Measurements from ENCODE around the gene VPS29.
A peak's percentile ranks its signal among the peaks of the same experiment; 100 is the strongest.
"Not testable (repeated sequence)": the region's sequence is repeated elsewhere in the genome, so short reads cannot be mapped to it uniquely, and the experiment has no call there.

Gene VPS29

DNA sequence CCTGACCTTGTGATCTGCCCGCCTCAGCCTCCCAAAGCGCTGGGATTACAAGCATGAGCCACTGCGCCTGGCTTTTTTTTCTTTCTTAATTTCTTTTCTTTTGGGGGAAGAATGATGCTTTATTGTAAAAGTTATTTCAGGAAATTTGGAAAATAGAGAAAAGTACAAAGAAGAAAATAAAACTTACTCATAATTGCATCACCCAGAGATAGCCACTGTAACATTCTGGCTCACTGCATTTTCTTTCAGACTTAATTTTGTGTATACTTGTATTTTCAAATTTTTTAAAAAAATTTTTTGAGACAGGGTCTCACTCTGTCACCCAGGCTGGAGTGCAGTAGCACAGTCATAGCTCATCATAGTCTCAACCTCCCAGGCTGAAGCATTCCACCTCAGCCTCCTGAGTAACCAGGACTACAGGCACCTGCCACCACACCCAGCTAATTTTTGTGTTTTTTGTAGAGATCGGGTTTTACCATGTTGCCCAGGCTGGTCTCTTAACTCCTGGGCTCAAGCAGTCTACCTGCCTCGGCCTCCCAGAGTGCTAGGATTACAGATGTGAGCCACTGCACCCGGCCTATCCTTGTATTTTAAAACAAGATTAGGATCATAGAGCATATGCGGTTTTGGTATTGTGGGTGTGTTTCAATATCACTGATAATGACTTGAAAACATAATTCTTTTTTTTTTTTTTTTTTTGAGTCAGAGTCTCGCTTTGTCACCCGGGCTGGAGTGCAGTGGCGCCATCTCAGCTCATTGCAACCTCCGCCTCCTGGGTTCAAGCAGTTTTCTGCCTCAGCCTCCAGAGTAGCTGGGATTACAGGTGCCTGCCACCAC lies 19.2 kb upstream of the VPS29 start:
- not testable (repeated sequence) for DNase-seq

DNA sequence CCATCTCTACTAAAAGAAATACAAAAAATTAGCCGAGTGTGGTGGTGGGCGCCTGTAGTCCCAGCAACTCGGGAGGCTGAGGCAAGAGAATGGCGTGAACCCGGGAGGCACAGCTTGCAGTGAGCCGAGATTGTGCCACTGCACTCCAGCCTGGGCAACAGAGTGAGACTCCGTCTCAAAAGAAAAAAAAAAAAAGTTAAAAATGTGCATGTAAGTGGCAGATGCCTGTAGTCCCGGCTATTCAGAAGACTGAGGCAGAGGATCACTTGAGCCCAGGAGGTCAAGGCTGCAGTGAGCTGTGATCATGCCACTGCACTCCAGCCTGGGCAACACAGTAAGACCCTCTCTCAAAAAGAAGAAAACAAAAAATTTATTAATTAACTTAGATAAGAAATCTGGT lies 16.1 kb upstream of the VPS29 start:
- not testable (repeated sequence) for DNase-seq

DNA sequence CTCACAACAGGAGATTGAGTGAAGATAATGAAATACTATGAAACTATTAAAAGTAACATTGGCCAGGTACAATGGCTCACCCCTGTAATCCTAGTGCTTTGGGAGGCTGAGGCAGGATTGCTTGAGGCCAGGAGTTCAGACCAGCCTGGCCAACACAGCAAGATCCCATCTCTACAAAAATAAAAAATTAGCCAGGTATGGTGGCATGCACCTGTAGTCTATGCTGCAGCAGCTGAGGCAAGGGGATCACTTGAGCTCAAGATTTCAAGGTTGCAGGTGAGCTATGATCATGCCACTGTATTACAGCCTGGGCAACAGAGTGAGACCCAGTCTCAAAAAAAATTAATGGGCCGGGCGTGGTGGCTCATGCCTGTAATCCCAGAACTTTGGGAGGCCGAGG lies 15.1 kb upstream of the VPS29 start:
- no peak for DNase-seq

DNA sequence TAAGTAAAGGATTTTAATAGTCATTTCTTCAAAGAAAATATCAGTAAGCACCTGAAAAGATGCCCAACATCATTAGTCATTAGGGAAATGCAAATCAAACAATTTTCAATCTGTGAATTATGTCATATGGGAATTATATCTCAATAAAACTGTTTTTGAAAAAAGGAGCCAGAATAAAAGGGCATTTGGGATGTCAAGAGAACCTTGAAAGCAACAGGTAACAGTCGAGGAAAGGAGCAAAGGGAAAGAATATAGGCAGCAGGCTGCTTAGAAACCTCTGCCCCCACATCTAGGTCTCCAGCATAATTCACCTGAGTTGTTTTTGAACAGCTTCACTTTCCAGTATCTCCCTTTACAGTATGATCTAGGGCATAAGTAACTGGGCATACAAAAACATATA lies 12.5 kb upstream of the VPS29 start:
- no peak for DNase-seq

DNA sequence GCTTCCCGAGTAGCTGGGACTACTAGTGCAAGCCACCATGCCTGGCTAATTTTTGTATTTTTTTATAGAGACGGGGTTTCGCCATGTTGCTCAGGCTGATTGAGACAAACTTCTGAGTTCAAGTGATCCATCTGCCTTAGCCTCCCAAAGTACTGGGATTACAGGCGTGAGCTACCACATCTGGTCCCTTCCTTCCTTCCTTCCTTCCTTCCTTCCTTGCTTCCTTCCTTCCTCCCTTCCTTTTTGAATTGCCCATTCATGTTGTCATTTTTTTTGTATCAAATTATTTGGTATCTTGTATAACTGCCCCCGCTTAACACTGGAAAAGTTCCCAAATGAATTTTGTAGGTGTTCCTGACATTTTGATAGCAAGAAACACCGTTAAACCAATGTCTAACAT lies 11.9 kb upstream of the VPS29 start:
- DNase-seq, result no peak

DNA sequence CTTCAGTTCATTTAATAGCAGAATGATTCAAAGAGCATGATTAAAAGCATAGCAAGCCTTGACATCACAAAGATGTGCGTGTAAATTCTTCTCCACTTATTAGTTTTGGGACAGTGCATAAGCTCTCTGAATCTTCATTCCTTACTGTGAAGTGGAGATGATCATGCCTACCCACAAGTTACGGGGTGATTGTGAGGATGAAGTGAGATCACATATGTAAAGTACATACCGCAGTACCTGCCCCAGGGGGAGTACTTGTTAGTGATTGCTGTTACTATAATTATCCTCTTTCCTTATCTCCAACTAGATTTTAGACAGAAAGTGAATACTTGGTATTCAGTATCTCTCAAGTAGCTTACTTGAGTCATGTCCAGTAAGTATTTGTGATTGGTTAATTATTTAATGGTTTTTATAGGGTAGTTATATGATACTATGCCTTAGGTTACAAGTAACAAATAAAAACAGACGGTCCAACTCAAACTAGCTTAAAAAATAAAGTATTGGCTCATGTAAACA lies 6.2 kb upstream of the VPS29 start:
- no peak for DNase-seq

DNA sequence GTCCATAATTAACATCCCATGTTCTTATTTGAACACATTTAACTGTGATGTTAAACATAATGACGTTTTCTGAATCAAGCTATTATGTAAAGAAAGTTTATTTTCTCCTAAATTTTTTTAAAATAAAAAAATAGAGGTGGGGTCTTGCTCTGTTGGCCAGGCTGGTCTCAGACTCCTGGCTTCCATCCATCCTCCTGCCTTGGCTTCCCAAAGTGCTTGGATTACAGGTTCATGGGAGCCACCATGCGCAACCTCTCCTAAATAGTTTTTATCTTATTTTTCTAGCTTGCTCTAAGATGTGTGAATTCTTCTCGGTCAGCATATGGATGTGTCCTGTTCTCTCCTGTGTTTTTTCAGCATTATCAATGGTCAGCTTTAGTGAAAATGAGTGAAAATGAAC lies 3.4 kb upstream of the VPS29 start:
- DNase-seq, result no peak

DNA sequence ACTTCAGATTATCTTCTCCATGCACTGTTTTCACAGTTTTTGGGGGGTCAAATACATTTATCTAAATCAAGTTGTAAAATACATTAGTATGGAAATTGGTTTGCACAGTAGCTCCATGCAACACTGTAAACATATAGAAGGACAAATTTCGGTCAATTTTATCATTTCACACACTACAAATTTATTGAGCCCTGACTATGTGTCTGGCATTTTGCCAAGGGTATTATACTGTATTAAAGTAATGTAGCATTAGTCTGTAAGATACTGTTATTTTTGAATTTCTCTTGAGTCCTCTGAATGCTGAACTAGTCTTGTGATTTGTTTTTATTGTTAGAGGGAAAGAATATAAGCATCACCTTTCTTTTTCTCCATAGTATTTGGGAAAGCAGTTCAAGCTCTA lies 1.5 kb upstream of the VPS29 start:
- no peak for DNase-seq

DNA sequence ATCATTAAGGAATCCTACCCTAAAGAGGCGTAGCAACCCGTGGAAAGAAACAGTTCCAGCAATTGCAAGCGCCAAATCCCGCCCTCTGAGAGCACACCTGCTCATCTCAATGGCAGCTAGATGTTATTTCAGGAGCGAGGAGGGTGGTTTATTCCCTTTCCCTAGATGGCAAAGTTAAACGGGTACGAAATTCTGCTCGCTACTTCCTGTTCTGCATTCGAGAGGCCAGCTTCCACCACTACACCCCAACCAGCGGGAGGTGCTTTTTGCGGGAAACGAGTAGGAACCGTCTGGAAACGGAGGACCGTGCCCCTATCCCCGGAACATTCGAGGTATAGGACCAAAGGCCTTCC lies 536 bp downstream of the VPS29 start:
- DNase-seq, result peak; percentile 43

DNA sequence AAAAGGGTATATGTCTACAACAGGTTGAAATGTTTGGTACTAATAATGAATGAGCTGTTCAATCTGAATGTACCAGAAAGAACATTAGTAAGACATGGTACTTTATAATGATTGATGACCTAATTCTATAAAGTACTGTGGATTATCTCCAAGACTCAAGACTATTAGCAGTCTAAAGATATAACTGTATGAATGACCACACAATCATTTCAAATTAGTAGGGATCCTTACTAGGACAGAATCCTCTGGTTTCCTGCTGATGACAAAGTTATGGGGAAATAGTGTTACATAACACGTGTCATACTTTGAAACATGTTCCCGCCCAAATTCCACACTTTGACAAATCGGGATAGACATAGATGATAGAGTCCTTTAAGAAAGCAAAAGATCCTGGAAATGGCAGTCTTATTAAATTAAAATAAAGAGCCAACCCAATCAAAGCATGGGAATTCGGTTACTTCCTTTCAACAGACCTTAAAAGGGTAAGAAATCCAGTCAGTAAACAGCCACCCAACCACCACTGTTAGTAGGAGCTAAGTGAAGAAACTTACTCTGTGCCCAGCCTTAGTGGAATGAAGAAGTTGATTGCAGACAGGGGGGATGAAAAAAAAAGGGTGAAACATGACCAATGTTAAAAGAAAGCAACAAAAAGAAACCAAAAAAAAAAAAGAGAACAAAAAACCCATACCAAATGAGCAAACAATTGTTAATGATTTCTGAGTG lies 2.8 kb downstream of the VPS29 start:
- no peak for DNase-seq

DNA sequence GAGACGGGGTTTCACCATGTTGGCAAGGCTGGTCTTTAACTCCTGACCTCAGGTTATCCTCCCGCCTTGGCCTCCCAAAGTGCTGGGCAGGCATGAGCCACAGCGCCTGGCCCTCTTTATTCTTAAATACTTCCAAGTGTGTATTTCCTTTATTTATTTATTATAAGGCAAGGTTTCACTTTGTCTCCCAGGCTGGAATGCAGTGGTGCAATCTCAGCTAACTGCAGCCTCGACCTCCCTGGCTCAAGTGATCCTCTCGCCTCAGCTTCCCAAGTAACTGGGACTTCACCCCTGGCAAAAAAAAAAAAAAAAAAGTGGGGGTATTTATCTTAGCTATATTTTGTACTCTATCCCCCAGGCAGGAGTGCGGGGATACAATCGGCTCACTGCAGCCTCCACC lies 26.5 kb downstream of the VPS29 start:
- DNase-seq, result no peak

DNA sequence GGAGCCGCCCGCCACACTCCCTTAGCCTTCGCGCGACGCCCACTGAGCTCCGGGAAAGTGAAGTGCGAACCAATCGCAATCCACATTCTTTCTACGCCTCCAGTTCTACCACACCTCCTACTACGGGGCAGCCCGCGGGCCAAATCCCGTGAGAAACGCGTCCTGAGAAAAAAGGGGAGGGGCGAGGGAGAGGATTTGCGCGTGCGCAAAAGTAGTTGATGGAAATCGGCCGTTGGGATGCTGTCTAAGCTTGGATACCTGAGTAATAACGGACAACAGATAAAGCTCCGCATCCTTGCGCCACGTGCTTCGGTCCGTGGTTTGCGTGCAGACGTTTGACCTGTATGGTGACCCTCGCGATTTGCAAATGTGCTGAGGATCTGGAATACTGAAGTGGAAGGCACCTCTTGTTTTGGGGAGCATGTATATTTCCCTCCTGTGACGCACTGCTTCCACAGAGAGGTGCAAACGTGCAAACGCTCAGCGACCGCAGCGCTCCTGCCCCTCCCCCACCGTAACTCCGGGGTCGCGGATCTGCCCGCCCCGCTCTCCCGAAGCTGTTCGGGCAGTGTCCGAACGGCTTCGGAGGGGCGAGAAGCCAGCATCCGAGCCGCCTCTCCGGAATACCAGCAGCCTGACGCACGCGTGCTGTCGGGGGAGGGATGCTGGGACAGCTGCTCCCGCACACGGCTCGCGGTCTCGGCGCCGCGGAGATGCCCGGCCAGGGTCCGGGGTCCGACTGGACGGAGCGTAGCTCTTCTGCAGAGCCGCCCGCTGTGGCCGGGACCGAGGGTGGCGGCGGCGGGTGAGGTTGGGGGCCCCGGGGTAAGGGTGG lies 33.5 kb downstream of the VPS29 start, which contains the start of the genes FAM216A and GPN3:
TSS of gene FAM216A (plus strand) at position 632 of the 835 bp plus-strand sequence. CDS start at position 663, 31 bp downstream.
TSS of gene GPN3 (minus strand) at position 44 of the 835 bp plus-strand sequence. CDS start 54 bp downstream, outside the sequence.
- peak; percentile 95 for DNase-seq

DNA sequence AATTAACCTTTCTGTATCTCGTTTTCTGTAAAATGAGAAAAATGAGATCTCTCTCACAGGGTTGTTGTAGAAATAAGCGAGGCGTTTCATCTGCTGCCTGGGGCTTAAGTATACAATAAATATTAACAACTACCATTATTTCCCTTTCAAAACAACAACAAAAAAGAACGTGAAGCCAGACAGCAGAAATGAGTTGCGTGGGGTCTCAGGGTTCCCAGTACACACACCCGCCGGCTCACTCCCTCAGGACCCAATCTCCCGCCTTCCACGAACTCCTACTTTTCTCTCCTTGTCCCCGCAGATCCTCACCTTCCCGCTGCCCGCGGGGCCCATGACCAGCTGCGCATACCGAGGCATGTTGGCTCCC lies 34.1 kb downstream of the VPS29 start:
- no peak for DNase-seq

DNA sequence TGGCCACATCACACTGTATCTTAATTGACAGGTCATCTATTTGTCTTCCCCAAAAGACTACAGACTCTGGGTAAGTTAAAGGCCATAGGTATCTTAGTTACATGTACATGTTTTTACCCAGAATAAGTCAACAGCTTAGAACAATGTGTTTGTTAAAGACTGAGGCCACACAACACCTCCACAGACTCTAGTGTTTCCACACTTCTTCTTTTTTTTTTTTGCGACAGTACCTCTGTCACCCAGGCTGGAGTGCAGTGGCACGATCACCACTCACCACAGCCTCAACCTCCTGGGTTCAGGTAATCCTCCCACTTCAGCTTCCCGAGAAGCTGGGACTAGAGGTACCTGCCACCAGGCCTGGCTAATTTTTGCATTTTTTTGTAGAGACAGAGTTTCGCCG lies 35.1 kb downstream of the VPS29 start:
- no peak for DNase-seq

DNA sequence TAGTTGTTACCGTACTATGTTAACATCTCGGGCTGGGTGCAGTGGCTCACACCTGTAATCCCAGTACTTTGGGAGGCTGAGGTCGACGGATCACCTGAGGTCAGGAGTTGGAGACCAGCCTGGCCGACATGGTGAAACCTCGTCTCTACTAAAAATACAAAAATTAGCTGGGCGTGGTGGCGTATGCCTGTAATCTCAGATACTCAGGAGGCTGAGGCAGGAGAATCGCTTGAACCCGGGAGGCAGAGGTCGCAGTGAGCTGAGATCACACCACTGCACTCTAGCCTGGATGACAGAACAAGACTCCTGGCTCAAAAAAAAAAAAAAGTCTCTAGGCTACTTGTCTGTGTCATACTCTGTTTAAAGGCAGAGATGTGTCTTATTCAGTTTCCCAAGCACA lies 36.1 kb downstream of the VPS29 start:
- not testable (repeated sequence) for DNase-seq

DNA sequence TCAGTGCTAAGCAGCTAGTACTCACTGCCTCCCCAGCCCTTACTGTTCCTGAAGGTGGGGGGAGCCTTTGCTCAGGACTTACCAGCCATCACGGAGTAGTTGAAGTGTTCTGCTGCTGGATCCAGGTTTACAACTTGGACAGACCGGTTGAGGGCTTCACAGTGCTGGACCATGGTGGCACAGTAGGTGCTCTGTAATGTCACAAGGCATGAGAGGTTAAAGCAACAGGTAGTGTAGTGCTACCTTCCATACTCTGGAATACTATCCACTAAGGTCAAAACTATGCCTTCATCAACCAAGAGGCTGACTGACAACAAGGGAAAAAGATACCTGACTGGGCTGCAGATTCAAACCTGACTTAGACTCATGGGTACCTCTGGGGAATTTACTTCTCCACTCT lies 36.9 kb downstream of the VPS29 start:
- DNase-seq, result no peak

DNA sequence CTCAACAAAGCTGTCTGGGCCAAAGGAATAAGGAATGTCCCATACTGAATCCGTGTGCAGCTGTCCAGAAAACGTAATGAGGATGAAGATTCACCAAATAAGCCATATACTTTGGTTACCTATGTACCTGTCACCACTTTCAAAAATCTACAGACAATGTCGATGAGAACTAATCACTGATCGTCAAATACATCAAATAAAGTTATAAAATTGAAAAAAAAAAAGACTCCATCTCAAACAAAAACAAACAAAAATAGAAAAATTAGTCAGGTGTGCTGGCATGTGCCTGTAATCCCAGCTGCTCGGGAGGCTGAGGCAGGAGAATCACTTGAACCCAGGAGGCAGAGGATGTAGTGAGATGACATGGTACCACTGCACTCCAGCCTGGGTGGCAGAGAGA lies 40.7 kb downstream of the VPS29 start:
- DNase-seq, result not testable (repeated sequence)

DNA sequence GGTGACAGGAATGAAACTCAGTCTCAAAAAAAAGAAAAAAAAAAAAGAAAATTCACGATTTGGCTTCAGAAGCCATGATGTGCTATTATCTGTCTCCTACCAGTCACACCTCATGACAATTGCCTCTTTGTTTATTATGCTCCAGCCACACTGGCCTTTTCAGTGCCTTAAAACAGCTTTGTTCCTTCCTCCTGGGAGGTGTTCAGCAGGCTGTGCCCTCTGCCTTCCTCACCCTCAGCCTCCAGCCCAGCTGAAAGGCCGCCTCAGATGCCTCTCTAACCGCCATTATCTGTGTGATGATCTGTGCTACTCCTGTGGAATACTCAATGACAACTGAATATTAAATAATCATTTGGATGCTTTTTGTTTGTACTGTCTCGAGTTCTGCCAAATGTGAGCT lies 43.2 kb downstream of the VPS29 start:
- no peak for DNase-seq

DNA sequence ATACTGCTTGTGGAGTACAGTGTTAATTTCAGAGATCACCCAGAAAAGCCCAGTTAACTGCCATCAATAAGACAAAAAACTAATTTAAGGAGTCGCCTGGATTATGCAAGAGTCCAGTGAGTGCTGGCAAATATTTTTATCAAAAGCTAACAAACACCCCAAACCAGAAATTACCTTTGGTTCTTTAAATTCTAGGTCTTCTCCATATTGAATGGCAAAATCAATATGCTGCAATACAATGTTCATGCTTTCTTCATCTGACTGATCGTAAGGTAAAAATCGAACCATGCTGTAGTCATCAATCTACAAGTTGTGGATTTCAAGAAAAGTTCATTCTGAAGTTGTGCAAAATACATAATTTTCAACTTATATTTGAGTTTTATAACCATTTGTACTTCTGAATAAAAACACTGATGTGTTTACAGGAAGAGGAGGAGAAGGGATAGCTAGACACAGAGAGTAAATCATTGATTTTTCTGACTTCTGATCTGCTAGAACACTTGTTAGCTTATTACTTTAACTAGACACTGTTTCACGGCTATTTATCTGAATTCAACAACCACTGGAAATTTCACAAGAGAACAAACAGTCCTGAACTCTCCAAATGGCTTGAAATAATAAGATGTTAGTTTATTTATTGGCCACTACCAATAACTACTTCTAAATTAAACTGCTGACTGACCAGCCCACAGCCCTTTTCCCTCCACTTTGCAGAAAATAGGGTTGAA lies 48.2 kb downstream of the VPS29 start:
- no peak for DNase-seq

DNA sequence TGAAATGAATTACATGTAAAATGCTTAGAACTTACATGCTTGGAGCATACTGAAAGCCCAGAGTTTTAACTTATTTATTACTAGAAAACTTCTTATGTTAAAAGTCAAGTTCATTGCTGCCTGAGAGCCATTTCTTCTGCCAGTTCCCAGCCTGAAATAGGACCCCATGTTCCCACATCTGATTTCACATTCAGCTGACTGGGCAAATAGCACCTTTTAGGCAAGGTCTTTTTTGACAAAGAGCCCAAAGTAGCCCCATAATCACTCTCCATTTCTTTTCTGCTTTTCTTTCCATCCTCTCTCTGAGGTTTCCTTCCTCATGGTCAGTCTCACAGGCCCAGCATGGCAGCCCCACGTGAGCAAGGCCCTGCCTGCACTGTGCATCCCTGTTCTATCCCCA lies 50.6 kb downstream of the VPS29 start:
- no peak for DNase-seq

DNA sequence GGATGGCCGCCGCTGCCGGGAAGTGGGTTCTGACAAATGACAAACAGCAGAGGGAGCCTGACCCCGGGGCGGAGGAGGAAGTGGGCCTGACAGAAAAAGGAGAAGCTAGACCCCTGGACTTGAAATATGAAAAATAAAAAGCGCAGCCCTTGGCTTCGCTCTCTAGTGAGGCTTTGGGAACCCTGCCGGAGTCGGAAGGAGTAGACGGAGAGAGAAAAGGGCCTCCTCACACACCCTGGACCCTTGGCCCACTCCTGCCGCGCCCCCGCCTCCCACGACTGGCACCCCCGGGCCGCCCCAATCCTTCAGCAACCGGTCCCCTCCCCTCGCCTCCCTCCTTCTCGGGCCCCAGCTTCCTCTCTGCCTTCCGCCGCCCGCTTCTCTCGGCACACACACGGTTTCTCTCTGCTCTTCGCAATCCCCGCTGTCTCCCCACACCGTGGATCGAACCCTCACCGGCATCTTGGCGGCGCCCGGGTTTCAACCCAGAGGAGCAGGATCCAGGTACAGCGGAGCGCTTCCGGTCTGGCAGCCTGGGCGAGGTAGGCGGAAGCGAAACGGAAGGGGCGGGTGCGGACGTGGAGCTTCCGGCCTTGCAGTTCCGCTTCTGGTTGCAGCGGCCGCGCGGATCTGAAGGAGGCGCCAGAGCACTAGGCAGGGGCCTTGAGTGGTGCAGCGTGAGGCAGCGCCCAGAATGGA lies 52.0 kb downstream of the VPS29 start, which contains the start of gene ARPC3:
TSS of gene ARPC3 (minus strand) at position 539 of the 699 bp plus-strand sequence. CDS start at position 462, 77 bp downstream.
- peak; percentile 95 for DNase-seq

DNA sequence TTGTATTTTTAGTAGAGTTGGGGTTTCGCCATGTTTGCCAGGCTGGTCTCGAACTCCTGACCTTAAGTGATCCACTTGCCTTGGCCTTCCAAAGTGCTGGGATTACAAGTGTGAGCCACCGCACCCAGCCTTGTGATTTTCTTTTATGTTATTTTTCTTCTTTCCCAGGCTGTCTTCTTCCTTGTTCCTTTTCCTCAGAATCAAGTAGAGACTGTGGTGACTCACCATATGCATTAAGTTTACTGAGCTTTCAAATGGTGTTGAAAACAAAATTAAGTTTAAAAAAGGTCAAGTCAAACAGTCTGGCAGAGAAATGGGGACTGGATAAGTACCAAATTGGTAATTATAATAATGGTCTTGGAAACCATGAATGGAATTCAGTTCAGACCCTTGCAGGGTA lies 57.5 kb downstream of the VPS29 start:
- no peak for DNase-seq
